HUES48 (cell line): ENCODE results near the gene STX12.
"Not testable (repeated sequence)": the region's sequence is repeated elsewhere in the genome, so short reads cannot be mapped to it uniquely, and the experiment has no call there.

Experiments
- H3K27ac ChIP-seq: one replicate; pipeline ENCODE4 v1.7.0; 2013; ENCODE audit warnings: low read depth, low read length, inconsistent platforms
- H3K27me3 ChIP-seq: 2 replicates; pipeline ENCODE4 v1.6.1; 2013; ENCODE audit warnings: mild to moderate bottlenecking, low read length; ENCODE audit not compliant: control insufficient read depth, insufficient read depth
- H3K36me3 ChIP-seq: 2 replicates; pipeline ENCODE4 v1.6.1; 2013; ENCODE audit warnings: low read length; ENCODE audit not compliant: control insufficient read depth, insufficient read depth
- H3K4me1 ChIP-seq: 2 replicates; pipeline ENCODE4 v1.6.1; 2013; ENCODE audit warnings: mild to moderate bottlenecking, low read length; ENCODE audit not compliant: control insufficient read depth, insufficient read depth
- H3K4me3 ChIP-seq: 2 replicates; pipeline ENCODE4 v1.5.1; 2013; ENCODE audit warnings: mild to moderate bottlenecking, low read depth, low read length
- H3K9ac ChIP-seq: 2 replicates; pipeline ENCODE4 v1.6.1; 2013; ENCODE audit warnings: mild to moderate bottlenecking, low read depth, low read length, moderate library complexity
- H3K9me3 ChIP-seq: 2 replicates; pipeline ENCODE4 v1.6.1; 2013; ENCODE audit warnings: low read length; ENCODE audit not compliant: control insufficient read depth, insufficient read depth

The STX12 gene

GRCh38 chr1:27776276-27776675 lies 3.3 kb downstream of the STX12 start:
- not testable (repeated sequence) for H3K9me3 ChIP-seq, H3K27ac ChIP-seq, H3K27me3 ChIP-seq, H3K36me3 ChIP-seq, H3K9ac ChIP-seq, H3K4me3 ChIP-seq
- H3K4me1 ChIP-seq, result peaks cover 13% of the 10 kb centered on the region

- Histone ChIP-seq H3K9me3 (no peaks in the 10 kb centered on the region), H3K9ac (no peak overlapping the region), H3K36me3 (no peaks in the 10 kb centered on the region), H3K27ac (no peak overlapping the region), H3K4me1 (peaks cover 6% of the 10 kb centered on the region; the same call in 1 of the 2 replicates), H3K4me3 (no peak overlapping the region), H3K27me3 (no peaks in the 10 kb centered on the region)
Observed at GRCh38 chr1:27778056-27778455, 5.0 kb downstream of the STX12 start.

GRCh38 chr1:27779122-27779521 lies 6.1 kb downstream of the STX12 start:
- H3K9me3 ChIP-seq, result no peaks in the 10 kb centered on the region
- H3K27ac ChIP-seq, result no peak overlapping the region
- peaks cover 1% of the 10 kb centered on the region; the same call in 1 of the 2 replicates for H3K4me1 ChIP-seq
- H3K9ac ChIP-seq, result no peak overlapping the region
- no peaks in the 10 kb centered on the region for H3K27me3 ChIP-seq
- H3K36me3 ChIP-seq, result no peaks in the 10 kb centered on the region
- no peak overlapping the region for H3K4me3 ChIP-seq

- no peak overlapping the region for H3K4me3 ChIP-seq
- H3K9me3 ChIP-seq, result no peaks in the 10 kb centered on the region
- no peaks in the 10 kb centered on the region for H3K27me3 ChIP-seq
- H3K4me1 ChIP-seq, result no peaks in the 10 kb centered on the region
- no peak overlapping the region for H3K27ac ChIP-seq
- H3K36me3 ChIP-seq, result no peaks in the 10 kb centered on the region
- H3K9ac ChIP-seq, result no peak overlapping the region
Observed at GRCh38 chr1:27782950-27783349, 9.9 kb downstream of the STX12 start.

GRCh38 chr1:27784700-27785099 lies 11.7 kb downstream of the STX12 start:
- Histone ChIP-seq H3K4me1 (no peaks in the 10 kb centered on the region), H3K27ac (no peak overlapping the region)

GRCh38 chr1:27785781-27786455 lies 12.9 kb downstream of the STX12 start:
- Histone ChIP-seq H3K4me3 (no peak overlapping the region), H3K9ac (no peak overlapping the region), H3K9me3 (no peaks in the 10 kb centered on the region), H3K36me3 (peaks cover 10% of the 10 kb centered on the region; the same call in 1 of the 2 replicates), H3K4me1 (no peaks in the 10 kb centered on the region), H3K27ac (no peak overlapping the region), H3K27me3 (no peaks in the 10 kb centered on the region)

More at GRCh38 chr1:27784700-27785099, 11.7 kb downstream of the STX12 start:
- H3K4me3 ChIP-seq, result no peak overlapping the region
- H3K9ac ChIP-seq, result no peak overlapping the region
- H3K36me3 ChIP-seq, result 0 out of 2 replicates have a peak, but pooled peaks cover 2% of the 10 kb centered on the region
- no peaks in the 10 kb centered on the region for H3K9me3 ChIP-seq
- H3K27me3 ChIP-seq, result no peaks in the 10 kb centered on the region

GRCh38 chr1:27787895-27788294 lies 14.9 kb downstream of the STX12 start:
- Histone ChIP-seq H3K27ac (no peak overlapping the region), H3K4me3 (no peak overlapping the region), H3K36me3 (peaks cover 10% of the 10 kb centered on the region; the same call in 1 of the 2 replicates), H3K4me1 (no peaks in the 10 kb centered on the region), H3K27me3 (no peaks in the 10 kb centered on the region), H3K9me3 (no peaks in the 10 kb centered on the region), H3K9ac (no peak overlapping the region)

- no peaks in the 10 kb centered on the region for H3K27me3 ChIP-seq
- H3K27ac ChIP-seq, result no peak overlapping the region
- H3K4me3 ChIP-seq, result no peak overlapping the region
- no peak overlapping the region for H3K9ac ChIP-seq
- H3K4me1 ChIP-seq, result no peaks in the 10 kb centered on the region
- H3K36me3 ChIP-seq, result peaks cover 10% of the 10 kb centered on the region; the same call in 1 of the 2 replicates
- H3K9me3 ChIP-seq, result no peaks in the 10 kb centered on the region
Observed at GRCh38 chr1:27789540-27790041, 16.6 kb downstream of the STX12 start.

GRCh38 chr1:27790270-27790669 lies 17.3 kb downstream of the STX12 start:
- H3K27ac ChIP-seq, H3K4me1 ChIP-seq, H3K4me3 ChIP-seq, H3K27me3 ChIP-seq, H3K9ac ChIP-seq, H3K9me3 ChIP-seq: not testable (repeated sequence)
- peaks cover 15% of the 10 kb centered on the region; the same call in 1 of the 2 replicates for H3K36me3 ChIP-seq

- Histone ChIP-seq H3K9ac (no peak overlapping the region), H3K27me3 (no peaks in the 10 kb centered on the region), H3K36me3 (peaks cover 11% of the 10 kb centered on the region), H3K27ac (no peak overlapping the region), H3K4me1 (no peaks in the 10 kb centered on the region), H3K4me3 (no peak overlapping the region), H3K9me3 (no peaks in the 10 kb centered on the region)
Observed at GRCh38 chr1:27795601-27796000, 22.6 kb downstream of the STX12 start.

- Histone ChIP-seq H3K27ac (no peak overlapping the region), H3K4me1 (peaks cover 17% of the 10 kb centered on the region), H3K9me3 (no peaks in the 10 kb centered on the region), H3K4me3 (no peak overlapping the region), H3K9ac (no peak overlapping the region), H3K27me3 (no peaks in the 10 kb centered on the region), H3K36me3 (peaks cover 21% of the 10 kb centered on the region)
Observed at GRCh38 chr1:27804791-27805190, 31.8 kb downstream of the STX12 start.
